IMR-90 (cell line): Measurements from ENCODE around the gene TNFSF12. TPM values are rescaled to one million over a fixed set of nuclear protein-coding genes. Genes with fewer than 3 reads are reported as not detected.

Source experiments
- ATAC-seq: fragments of 200-7000 bp; cut with Tn5 transposase; 2 replicates; pipeline ENCODE4 v1.9.1; 2020; ENCODE audit warnings: low read depth, mild to moderate bottlenecking, moderate library complexity
- BruUV-seq: library from RNA; stranded (reverse); fragments of 400-500 nt; replicated peaks from 2 replicates; lab custom pipeline; 2021; lab: Mats Ljungman, UMichigan
- CTCF ChIA-PET: fragments of 300-600 bp; formaldehyde crosslinking; extraction: SDS; loops from one replicate; lab custom pipeline; 2021; ENCODE audit warnings: antibody characterized with exemption; lab: Yijun Ruan, JAX
- POLR2A ChIA-PET: fragments of 300-600 bp; sonication (Branson Sonifier 250); formaldehyde crosslinking; loops from one replicate; lab custom pipeline; 2022; ENCODE audit warnings: antibody characterized with exemption; ENCODE audit not compliant: unreplicated experiment; lab: Charles Lee
- DNase-seq: peaks from one replicate; pipeline ENCODE4 v3.0.0; 2013
- H2AFZ ChIP-seq: replicated peaks from 2 replicates; pipeline ENCODE3; 2013; ENCODE audit warnings: low read length, mild to moderate bottlenecking; ENCODE audit not compliant: poor library complexity
- H2AK5ac ChIP-seq: 2 replicates; pipeline ENCODE4 v1.6.1; 2013; ENCODE audit warnings: low read depth, low read length, inconsistent platforms
- H2AK9ac ChIP-seq: replicated peaks from 2 replicates; pipeline ENCODE3; 2013; ENCODE audit warnings: mild to moderate bottlenecking, low read depth, low read length, moderate library complexity; ENCODE audit not compliant: poor library complexity
- H2BK120ac ChIP-seq: 2 replicates; pipeline ENCODE4 v1.6.1; 2013; ENCODE audit warnings: low read depth, low read length, inconsistent platforms
- H2BK15ac ChIP-seq: 3 replicates; pipeline ENCODE4 v1.6.1; 2013; ENCODE audit warnings: low read depth, low read length, inconsistent platforms
- H2BK20ac ChIP-seq: 2 replicates; pipeline ENCODE4 v1.6.1; 2013; ENCODE audit warnings: low read depth, mild to moderate bottlenecking, inconsistent platforms, low read length, moderate library complexity
- H2BK5ac ChIP-seq: 2 replicates; pipeline ENCODE4 v1.6.1; 2013; ENCODE audit warnings: mild to moderate bottlenecking, low read depth, low read length, inconsistent platforms; ENCODE audit not compliant: poor library complexity, severe bottlenecking
- H3K14ac ChIP-seq: replicated peaks from 2 replicates; pipeline ENCODE4 v1.6.1; 2013; ENCODE audit warnings: low read depth, low read length, inconsistent platforms
- H3K18ac ChIP-seq: 2 replicates; pipeline ENCODE4 v1.6.1; 2013; ENCODE audit warnings: low read depth, low read length, control low read depth
- H3K23ac ChIP-seq: 2 replicates; pipeline ENCODE4 v1.6.1; 2013; ENCODE audit warnings: low read depth, low read length, inconsistent platforms
- H3K27ac ChIP-seq: 2 replicates; pipeline ENCODE4 v1.5.1; 2013; ENCODE audit warnings: mild to moderate bottlenecking, control low read depth, low read length; ENCODE audit not compliant: insufficient read depth
- H3K27me3 ChIP-seq: 2 replicates; pipeline ENCODE4 v1.6.1; 2013; ENCODE audit warnings: low read length; ENCODE audit not compliant: control insufficient read depth, insufficient read depth
- H3K36me3 ChIP-seq: 2 replicates; pipeline ENCODE4 v1.6.1; 2013; ENCODE audit warnings: low read length, mixed read lengths; ENCODE audit not compliant: control insufficient read depth, insufficient read depth
- H3K4ac ChIP-seq: 2 replicates; pipeline ENCODE4 v1.6.1; 2013; ENCODE audit warnings: low read depth, low read length, inconsistent platforms
- H3K4me1 ChIP-seq: 2 replicates; pipeline ENCODE4 v1.6.1; 2013; ENCODE audit warnings: low read length, mixed read lengths; ENCODE audit not compliant: control insufficient read depth, insufficient read depth
- H3K4me2 ChIP-seq: 2 replicates; pipeline ENCODE4 v1.6.1; 2013; ENCODE audit warnings: low read depth, mild to moderate bottlenecking, control low read depth, low read length, moderate library complexity
- H3K4me3 ChIP-seq: 2 replicates; pipeline ENCODE4 v1.5.1; 2013; ENCODE audit warnings: low read depth, mild to moderate bottlenecking, control low read depth, low read length, moderate library complexity; ENCODE audit not compliant: insufficient read depth
- H3K56ac ChIP-seq: 2 replicates; pipeline ENCODE4 v1.6.1; 2013; ENCODE audit warnings: low read length, inconsistent platforms; ENCODE audit not compliant: insufficient read depth; ENCODE audit errors: extremely low read depth
- H3K79me1 ChIP-seq, 2 experiments: 2 replicates each; pipeline ENCODE4 v1.6.1; 2013; ENCODE audit warnings: low read length in 2 of 2, inconsistent platforms in 1 of 2, low read depth in 1 of 2
- H3K9ac ChIP-seq: 2 replicates; pipeline ENCODE4 v1.6.1; 2013; ENCODE audit warnings: low read depth, low read length, control low read depth
- H3K9me1 ChIP-seq: 2 replicates; pipeline ENCODE4 v1.6.1; 2013; ENCODE audit warnings: low read length, inconsistent platforms; ENCODE audit not compliant: insufficient read depth
- H3K9me3 ChIP-seq: 2 replicates; pipeline ENCODE4 v1.6.1; 2013; ENCODE audit warnings: low read length; ENCODE audit not compliant: control insufficient read depth, insufficient read depth
- H4K20me1 ChIP-seq: 2 replicates; pipeline ENCODE4 v1.6.1; 2013; ENCODE audit warnings: low read length, inconsistent platforms; ENCODE audit not compliant: insufficient read depth
- H4K5ac ChIP-seq: 2 replicates; pipeline ENCODE4 v1.6.1; 2013; ENCODE audit warnings: mild to moderate bottlenecking, low read depth, low read length, control low read depth
- H4K8ac ChIP-seq, 2 experiments: 2 replicates each; pipeline ENCODE4 v1.6.1; 2013; ENCODE audit warnings: low read depth in 2 of 2, low read length in 2 of 2, control low read depth in 1 of 2, inconsistent platforms in 1 of 2
- H4K91ac ChIP-seq: 2 replicates; pipeline ENCODE4 v1.6.1; 2013; ENCODE audit warnings: low read depth, low read length, inconsistent platforms; ENCODE audit not compliant: insufficient read depth
- BHLHE40 ChIP-seq: fragments of 150-350 bp; IDR thresholded peaks from 2 replicates; pipeline ENCODE4 v1.6.1; 2016; ENCODE audit warnings: mild to moderate bottlenecking, low read depth, low read length
- CEBPB ChIP-seq: IDR thresholded peaks from 2 replicates; pipeline ENCODE4 v1.6.1; 2012; ENCODE audit warnings: low read depth, low read length, improper control_type of control experiment
- CHD1 ChIP-seq: IDR thresholded peaks from 2 replicates; pipeline ENCODE4 v1.6.1; 2012; ENCODE audit warnings: low read depth, low read length, improper control_type of control experiment
- ELK1 ChIP-seq: fragments of 150-350 bp; IDR thresholded peaks from 2 replicates; pipeline ENCODE4 v1.6.1; 2016; ENCODE audit warnings: low read depth, mild to moderate bottlenecking, low read length, moderate library complexity, borderline replicate concordance
- FOS ChIP-seq: fragments of 150-350 bp; IDR thresholded peaks from 2 replicates; pipeline ENCODE4 v1.6.1; 2016; ENCODE audit warnings: low read depth, low read length
- MAFK ChIP-seq: IDR thresholded peaks from 2 replicates; pipeline ENCODE4 v1.6.1; 2012; ENCODE audit warnings: low read depth, low read length, improper control_type of control experiment
- MAZ ChIP-seq: IDR thresholded peaks from 2 replicates; pipeline ENCODE4 v1.6.1; 2012; ENCODE audit warnings: low read depth, mild to moderate bottlenecking, low read length, improper control_type of control experiment, moderate library complexity, borderline replicate concordance
- MXI1 ChIP-seq: IDR thresholded peaks from 2 replicates; pipeline ENCODE4 v1.6.1; 2012; ENCODE audit warnings: low read depth, mild to moderate bottlenecking, low read length, moderate library complexity, borderline replicate concordance
- NFE2L2 ChIP-seq: fragments of 150-350 bp; IDR thresholded peaks from 2 replicates; pipeline ENCODE4 v1.6.1; 2016; ENCODE audit warnings: low read depth, mild to moderate bottlenecking, low read length
- POLR2A ChIP-seq: IDR thresholded peaks from 2 replicates; pipeline ENCODE4 v1.6.1; 2012; ENCODE audit warnings: mild to moderate bottlenecking, low read depth, low read length
- RAD21 ChIP-seq: IDR thresholded peaks from 2 replicates; pipeline ENCODE4 v1.6.1; 2012; ENCODE audit warnings: low read length, improper control_type of control experiment
- RCOR1 ChIP-seq: IDR thresholded peaks from 2 replicates; pipeline ENCODE4 v1.6.1; 2012; ENCODE audit warnings: mild to moderate bottlenecking, low read length, improper control_type of control experiment; ENCODE audit not compliant: insufficient replicate concordance
- RFX5 ChIP-seq: IDR thresholded peaks from 2 replicates; pipeline ENCODE4 v1.8.0; 2012; ENCODE audit warnings: low read depth, mild to moderate bottlenecking, low read length, moderate library complexity
- SMC3 ChIP-seq: fragments of 150-350 bp; IDR thresholded peaks from 2 replicates; pipeline ENCODE4 v1.6.1; 2016; ENCODE audit warnings: low read depth, mild to moderate bottlenecking, antibody characterized with exemption, low read length, moderate library complexity
- USF2 ChIP-seq: fragments of 150-350 bp; IDR thresholded peaks from 2 replicates; pipeline ENCODE4 v1.6.1; 2017; ENCODE audit warnings: mild to moderate bottlenecking, antibody characterized with exemption, low read length, low read depth
- WGBS, 2 experiments: methylation state at CpG; one replicate each; pipeline versions ENCODE4 v1.1.5 to v1.1.7; 2013; ENCODE audit warnings: missing lambda C conversion rate in 2 of 2; ENCODE audit not compliant: insufficient read length in 1 of 2; ENCODE audit errors: extremely low coverage in 2 of 2; 5-methylcytosine and 5-hydroxymethylcytosine counted together
- dilution Hi-C: fragments of 300-500 bp; cut with HindIII; formaldehyde crosslinking; loops from one replicate; pipeline ENCODE4 v1.14.3; 2018; ENCODE audit warnings: low sequenced_read_pairs; ENCODE audit not compliant: unreplicated experiment
- in situ Hi-C: fragments of 300-500 bp; cut with MboI; formaldehyde crosslinking; loops from 3 replicates; pipeline ENCODE4 v1.14.3; 2019; ENCODE audit warnings: low sequenced_read_pairs, inconsistent platforms, mixed read lengths
- intact Hi-C: fragments of 100-400 bp; cut with micrococcal nuclease; formaldehyde crosslinking; loops from 2 replicates; pipeline ENCODE4 v1.10.0; 2022
- polyA plus RNA-seq, 3 experiments: library from polyadenylated mRNA; depleted of rRNA; stranded (reverse); fragments of >200 nt; gene quantifications; 2 replicates each; pipeline ENCODE4 v1.2.3, GENCODE V29; 2012; ENCODE audit warnings: low replicate concordance in 1 of 3
- total RNA-seq: library from RNA; depleted of rRNA; stranded (reverse); fragments of >200 nt; gene quantifications from 2 replicates; pipeline ENCODE4 v1.2.3, GENCODE V29; 2012

The TNFSF12 gene
- total and polyA plus RNA-seq, 2 of the 4 experiments (the other 2 are of a cell fraction): 2.7 to 22.0 TPM

- peak within 1 kb of the TSS; percentile 48 for H3K23ac ChIP-seq
- POLR2A ChIA-PET: interaction anchor here (0.8 to 1.2 kb wide), 2 partner anchors 10 to 28 kb away, joined by 3 to 6 read pairs; no protein-coding TSS in a partner anchor
- H2BK15ac ChIP-seq: peak within 1 kb of the TSS; percentile 4; the same call in 2 of the 3 replicates
- DNase-seq: peak; percentile 91
- H2BK5ac ChIP-seq: peak within 1 kb of the TSS; percentile 76
- in situ Hi-C loops (no loop called here), intact Hi-C loops (no loop called here), dilution Hi-C loops (no loop called here)
- peak within 1 kb of the TSS; percentile 78 for H3K4ac ChIP-seq
- H3K27ac ChIP-seq: peak within 1 kb of the TSS; percentile 49
- peak within 1 kb of the TSS; percentile 63 for H4K91ac ChIP-seq
- BruUV-seq: no TSS peak
- peak within 1 kb of the TSS; percentile 23 for H3K4me2 ChIP-seq
- H3K18ac ChIP-seq: peak within 1 kb of the TSS; percentile 3; the same call in 1 of the 2 replicates
- peak within 1 kb of the TSS; percentile 93 for H2AK5ac ChIP-seq
- H3K14ac ChIP-seq: peak within 1 kb of the TSS; percentile 81
- H3K27me3 ChIP-seq: no peaks in the 10 kb centered on the region
- peak within 1 kb of the TSS; percentile 86 for H2AK9ac ChIP-seq
- H3K79me1 ChIP-seq: peaks cover 13 to 83% of the 10 kb centered on the region in 2 experiments
- peaks cover 21% of the 10 kb centered on the region for H3K9me1 ChIP-seq
- peak within 1 kb of the TSS; percentile 8; the same call in 1 of the 2 replicates for H2BK120ac ChIP-seq
- peak within 1 kb of the TSS; percentile 1; the same call in 1 of the 2 replicates for H3K4me3 ChIP-seq
- H3K56ac ChIP-seq: no peak within 1 kb of the TSS
- CTCF ChIA-PET: interaction anchor here (1.3 kb wide), 1 partner anchor 109 kb away, joined by 4 read pairs; the partner anchor contains the start of genes TP53 and WRAP53
- ATAC-seq: peak; percentile 56
- no peak within 1 kb of the TSS; the same call in 1 of the 2 replicates for H2BK20ac ChIP-seq
- H4K20me1 ChIP-seq: peaks cover 54% of the 10 kb centered on the region
- H2AFZ ChIP-seq: peak within 1 kb of the TSS; percentile 70
- peaks cover 50% of the 10 kb centered on the region for H3K36me3 ChIP-seq
- 0% methylated on average over 2 of the region's 7 CpGs; no CpG with 5 or more reads in 1 of the 2 experiments for WGBS, 2 experiments
- H4K8ac ChIP-seq: peak within 1 kb of the TSS in 1 of 2 experiments; percentile 78; a peak in 2 of 4 replicates
- H3K9ac ChIP-seq: peak within 1 kb of the TSS; percentile 8
- H3K9me3 ChIP-seq: no peaks in the 10 kb centered on the region
- peak within 1 kb of the TSS; percentile 72 for H4K5ac ChIP-seq
- peaks cover 32% of the 10 kb centered on the region for H3K4me1 ChIP-seq
- TF ChIP-seq BHLHE40: no peak
- TF ChIP-seq USF2: peak; percentile 77
- TF ChIP-seq MAZ: peak; percentile 26; the same call in 1 of the 2 replicates
- TF ChIP-seq RAD21: no peak; the same call in 1 of the 2 replicates
- peak; percentile 30; the same call in 1 of the 2 replicates for TF ChIP-seq FOS
- peak; percentile 94 for TF ChIP-seq POLR2A
- 0 out of 2 replicates have a peak, but pooled peaks have one; percentile 9 for TF ChIP-seq SMC3
- no peak; the same call in 1 of the 2 replicates for TF ChIP-seq NFE2L2
- peak; percentile 86; the same call in 1 of the 2 replicates for TF ChIP-seq MXI1
- no peak for TF ChIP-seq MAFK
- no peak for TF ChIP-seq RFX5
- TF ChIP-seq ELK1: no peak
- TF ChIP-seq CHD1: no peak
- no peak for TF ChIP-seq RCOR1
- peak; percentile 97 for TF ChIP-seq CEBPB
Measured at GRCh38 chr17:7579001-7579833, 30.4 kb downstream of the TNFSF12 start, which contains the start of gene CD68. Gene CD68, plus strand, starts transcription at chr17:7579638. Its CDS starts 40 bp downstream, at chr17:7579678.
